Activated effector memory CD4-positive, alpha-beta T cell treated with Interleukin-2 at 50 U/mL for 16 hours (primary cell): ENCODE results near the gene MRPL20.
"Not testable (repeated sequence)": the region's sequence is repeated elsewhere in the genome, so short reads cannot be mapped to it uniquely, and the experiment has no call there.

Experiments
- DNase-seq: peaks from one replicate; pipeline ENCODE4 v3.0.0-alpha.2; 2020

The MRPL20 gene

DNA sequence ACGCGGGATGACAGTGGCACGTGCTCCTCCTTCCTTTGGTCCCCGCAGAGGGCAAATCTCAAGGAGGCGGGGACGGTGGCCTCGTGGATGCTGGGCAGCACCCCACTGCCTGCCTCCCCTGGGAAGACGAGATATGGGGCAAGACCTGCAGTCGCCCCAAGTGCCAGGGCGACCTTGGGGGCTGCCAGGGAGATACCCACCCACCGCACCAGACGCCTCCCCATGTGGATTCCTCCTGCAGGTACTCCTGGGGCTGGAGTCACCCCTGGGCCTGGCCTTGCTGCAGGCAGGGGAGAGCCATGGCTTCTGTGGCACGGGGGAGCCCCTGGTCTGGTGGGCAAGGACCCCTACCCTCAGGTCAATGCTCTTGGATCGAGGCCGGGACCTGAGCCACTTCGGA is 26.2 kb downstream of the MRPL20 start:
- no peak for DNase-seq

DNA sequence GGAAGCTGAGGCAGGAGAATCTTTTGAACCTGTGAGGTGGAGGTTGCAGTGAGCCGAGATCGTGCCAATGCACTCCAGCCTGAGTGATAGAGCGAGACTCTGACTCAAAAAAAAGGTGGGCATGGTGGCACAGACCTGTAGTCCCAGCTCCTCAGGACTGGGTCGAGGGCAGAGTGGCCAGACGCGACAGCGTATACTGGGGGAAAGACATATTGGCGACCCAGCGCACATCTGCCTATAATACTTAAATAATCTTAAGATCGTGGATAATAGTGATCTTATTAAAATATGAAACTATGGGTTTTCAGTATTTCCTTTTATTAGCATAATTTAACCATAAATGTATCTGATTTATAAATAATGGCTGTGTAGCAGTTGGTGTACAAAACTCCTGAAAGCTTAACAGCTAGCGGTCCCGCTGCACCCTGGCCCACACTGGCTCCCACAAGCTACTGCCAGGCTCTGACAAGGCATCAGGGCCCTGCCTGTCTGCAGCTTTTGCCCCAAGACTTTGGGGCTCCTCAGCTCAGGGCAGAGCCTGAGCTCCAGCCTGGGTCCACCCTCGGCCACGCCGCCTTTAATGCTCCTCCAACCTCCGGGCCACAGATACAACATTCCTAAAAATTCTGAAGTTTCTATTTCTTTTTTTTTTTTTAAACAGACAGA is 29.4 kb downstream of the MRPL20 start:
- no peak for DNase-seq

DNA sequence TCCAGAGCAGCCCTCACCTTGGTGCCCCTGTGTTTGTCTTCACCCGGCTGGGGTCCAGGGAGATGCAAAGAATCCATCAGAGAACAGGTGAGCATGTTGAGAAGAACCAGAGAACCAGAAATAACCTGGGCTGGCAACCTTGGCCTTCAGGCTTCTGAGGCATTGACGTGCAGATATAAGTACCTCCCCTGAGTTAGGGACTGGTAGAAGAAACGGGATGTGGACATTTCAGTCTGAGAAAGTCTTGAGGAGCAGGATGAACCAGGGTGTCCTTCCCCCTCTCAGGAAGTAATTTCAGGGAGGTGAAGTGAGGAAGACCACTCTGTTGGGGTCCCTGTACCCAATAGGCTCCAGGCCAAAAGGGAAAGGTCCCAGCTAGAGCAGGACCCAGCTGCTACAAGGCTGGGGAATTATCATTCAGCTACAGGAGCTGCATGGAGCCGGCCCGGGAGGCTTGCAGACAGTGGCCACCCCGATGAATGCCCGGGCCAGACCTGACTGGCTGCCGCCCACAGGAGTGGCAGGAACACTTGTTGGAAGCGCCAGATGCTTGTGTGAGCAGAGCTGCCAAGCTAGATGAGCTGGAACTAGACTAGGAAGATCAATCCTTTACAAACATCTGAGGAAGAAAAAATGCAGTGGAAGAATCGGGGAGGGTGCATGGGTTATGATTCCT is 30.4 kb downstream of the MRPL20 start:
- no peak for DNase-seq

DNA sequence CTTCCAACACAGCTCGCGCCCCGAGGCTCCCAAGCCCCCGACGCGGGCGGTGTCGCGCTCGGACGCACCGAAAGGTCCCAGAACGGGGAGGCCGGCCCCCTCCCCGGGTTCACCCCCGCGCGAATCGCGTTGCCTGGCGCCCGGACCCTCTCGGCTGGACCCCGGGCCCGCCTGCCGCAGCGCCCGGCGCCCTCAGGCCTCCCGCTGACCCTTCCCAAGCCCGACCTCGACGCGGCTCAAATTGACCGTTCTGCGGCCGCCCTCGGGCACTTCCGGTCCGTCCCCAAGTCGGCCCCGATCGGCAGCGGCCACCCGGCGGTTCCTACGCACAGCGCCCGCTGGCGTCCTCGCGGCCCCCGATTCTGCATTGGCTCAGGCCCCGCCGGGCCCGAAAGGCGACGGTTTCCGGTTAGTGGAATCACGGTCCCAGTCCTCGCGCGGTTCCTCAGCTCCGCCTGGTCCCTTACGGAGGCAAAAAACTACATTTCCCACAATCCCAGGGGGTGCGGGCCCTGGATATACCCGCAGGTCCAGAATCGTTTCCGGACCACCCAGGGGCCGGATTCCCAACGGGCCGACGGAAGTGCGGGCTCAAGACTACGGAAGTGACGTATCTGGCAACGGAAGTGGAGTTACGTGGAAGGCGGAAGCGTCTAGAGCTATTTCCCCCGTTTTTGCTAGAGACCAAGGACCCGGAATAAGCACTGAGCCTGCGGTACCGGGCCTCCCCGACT is 32.0 kb downstream of the MRPL20 start, which contains the start of gene AURKAIP1:
TSS of gene AURKAIP1 (minus strand) at position 279 of the 734 bp plus-strand sequence. CDS start 451 bp downstream, outside the sequence.
- DNase-seq, result peak; percentile 93

DNA sequence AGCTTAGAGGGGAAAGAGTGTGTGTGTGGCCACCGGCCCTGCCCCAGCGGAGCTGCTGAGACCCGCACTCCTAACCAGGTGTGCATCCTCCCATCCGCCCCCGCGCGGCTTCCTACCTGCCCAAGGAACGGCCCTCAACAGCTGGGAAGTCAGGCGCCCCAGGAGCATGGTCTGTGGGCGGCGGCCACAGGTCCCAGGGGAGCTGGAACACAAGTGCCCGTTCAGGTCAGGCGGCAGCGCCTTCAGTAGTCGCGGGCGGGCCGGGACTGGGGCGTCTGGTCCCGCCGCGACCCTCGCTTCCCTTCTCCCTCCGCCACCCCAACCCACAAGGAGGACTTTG is 32.5 kb downstream of the MRPL20 start:
- DNase-seq, result no peak

DNA sequence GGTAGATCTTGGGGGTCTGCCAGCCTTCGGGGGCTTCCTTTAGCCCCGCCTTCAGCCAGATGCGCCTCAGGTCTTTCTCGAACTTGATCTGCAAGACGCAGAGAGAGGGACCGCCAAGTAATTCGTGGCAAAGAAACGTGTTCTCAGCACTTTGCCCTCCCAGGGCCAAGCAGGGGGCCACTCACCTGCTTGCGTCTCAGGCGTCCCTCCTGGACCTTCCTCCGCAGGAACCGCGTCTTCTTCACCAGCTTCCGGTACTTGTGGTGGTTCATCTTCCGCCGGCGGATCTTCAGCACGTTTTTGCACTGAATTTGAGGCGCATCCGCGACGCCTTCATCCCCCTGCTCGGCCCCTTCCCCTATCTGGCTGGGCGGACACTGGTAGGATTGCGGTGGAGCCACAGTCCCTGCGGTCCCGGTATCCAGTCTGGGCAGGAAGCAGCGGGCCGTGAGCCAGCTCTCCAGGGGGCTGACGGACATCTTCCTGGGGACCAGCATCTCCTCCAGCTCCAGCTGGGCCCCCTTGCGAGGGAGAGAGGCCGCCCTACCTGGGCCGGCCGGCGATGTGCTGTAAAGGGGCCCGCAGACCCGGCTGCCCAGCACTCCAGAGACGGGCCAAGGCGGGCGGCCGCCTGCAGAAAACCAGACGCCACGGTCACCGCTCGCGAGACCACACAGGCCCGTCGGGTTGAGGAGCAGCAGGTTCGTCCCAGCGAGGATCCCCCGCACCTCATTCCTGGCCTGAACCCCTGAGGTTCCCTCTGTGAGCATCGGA is 33.1 kb downstream of the MRPL20 start:
- DNase-seq, result no peak

DNA sequence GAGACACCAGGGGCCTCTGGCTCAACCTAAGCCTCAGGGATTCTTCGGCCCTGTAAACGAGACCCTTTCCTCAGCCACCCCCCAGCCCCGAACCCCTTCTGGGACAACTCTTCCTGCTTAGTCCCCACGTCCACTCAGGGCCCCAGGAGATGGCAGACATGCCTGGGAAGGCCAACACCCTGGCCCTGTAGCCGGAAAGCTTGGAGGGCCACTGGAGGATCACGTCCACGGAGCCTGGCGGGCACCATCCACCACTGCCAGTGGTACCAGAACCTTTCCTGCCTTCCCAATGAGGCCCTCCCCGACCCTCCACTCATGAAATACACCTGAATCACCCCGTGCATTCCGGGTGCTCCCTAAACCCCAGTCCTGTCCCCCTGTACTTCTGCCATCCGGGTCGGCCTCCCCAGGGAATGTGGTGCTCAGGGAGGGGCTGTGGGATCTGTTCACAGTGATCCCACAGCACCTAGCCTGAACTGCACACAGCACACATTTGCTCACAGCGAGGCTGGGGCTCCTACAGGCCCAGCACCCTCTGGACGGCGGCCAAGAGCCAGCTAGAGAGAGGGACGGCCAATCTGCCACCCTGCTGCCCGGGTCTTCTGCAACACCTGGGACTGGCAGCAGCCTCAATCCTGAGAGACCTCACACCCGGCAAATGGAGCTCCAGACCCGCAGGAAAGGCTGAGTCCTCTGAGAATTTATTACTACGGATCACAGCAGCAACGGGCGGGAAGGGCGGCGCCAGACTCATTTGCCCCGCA is 33.9 kb downstream of the MRPL20 start:
- no peak for DNase-seq

DNA sequence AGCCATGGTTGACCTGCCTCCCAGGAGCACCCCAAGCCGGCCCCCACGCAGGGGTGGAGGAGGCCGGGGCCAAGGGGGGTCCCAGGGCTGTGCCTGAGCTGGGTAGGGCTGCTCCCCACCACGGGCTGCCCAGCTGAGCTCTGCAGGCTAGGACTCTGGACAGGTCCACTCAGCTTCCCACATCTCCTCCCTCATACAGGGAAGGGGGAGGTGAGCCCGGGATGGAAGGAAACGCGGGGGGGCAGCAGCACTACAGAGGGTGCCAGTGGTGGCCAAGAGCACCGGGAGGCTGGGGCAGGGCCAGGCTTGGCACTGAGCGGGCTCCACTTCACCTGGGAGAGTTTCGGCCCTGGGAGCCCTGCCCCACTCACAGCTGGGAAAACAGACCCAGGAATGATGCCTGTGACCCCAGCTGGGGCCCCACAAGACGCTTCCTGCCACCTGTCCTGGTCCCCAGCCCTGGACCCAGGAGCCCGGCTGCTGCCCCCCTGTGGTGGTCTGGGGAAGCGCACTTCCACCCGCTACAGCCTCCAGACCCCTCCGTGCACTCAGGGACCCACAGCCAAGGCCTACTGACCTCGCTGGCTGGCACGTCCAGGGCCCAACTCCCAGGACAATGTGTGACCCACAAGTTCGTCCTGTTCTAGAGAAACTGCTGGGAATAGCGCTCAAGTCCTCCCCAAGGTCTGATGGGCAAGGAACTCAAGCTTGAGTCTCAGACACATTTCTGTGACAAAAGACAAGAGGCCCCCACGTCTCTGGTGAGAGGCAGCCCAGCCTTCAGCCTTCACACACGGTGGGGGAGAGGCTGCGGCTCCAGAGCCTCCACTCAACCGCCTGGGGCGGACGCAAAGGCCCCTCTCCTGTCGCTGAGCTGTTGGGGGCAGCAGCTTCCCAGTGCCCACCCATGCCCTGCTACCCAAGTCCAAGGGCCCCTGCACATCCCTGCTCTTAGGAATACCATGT is 35.1 kb downstream of the MRPL20 start:
- peak; percentile 68 for DNase-seq

DNA sequence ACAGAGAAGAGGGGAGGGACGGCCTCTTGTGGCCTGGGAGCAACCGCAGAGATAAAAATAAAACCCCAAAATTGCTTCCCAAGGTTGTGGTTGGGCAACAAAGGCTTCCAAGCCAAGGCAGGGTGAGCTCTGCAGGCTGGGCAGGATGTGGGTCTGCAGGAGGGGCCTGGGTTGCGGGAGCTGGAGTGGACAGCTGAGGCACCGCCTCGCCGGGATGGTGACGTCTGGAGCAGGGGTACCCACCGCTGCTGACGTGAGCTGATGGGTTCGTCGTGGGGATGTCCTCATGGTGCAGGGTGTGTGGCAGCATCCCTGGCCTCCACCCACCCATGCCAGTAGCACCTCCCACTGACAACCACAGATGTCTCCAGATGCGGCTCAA is 35.7 kb downstream of the MRPL20 start:
- peak; percentile 46 for DNase-seq

DNA sequence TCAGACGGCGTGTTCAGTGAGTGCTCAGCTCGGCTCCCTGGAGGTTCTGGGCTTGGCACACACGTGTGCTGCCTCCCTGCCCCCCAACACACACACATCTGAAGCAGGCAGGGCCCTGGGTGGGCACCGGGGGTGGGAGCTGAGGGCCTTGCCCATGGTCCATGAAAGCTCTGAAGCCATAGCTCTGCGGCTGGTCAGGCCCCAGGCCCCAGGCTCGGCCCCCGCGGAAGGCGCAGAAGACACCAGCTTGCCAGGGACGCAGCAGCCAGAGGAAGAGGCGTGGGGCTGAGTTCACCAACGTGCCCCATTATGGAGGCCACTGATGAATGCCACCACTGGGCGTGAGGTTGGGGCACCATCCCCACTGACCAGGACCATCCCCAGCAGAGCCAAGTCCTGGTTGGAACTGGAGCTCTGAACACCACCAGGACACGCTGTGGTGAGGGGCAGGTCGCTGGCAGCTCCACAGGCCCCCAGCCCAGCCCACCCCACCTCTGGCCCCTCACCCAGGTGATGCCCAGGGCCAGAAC is 36.3 kb downstream of the MRPL20 start:
- no peak for DNase-seq

DNA sequence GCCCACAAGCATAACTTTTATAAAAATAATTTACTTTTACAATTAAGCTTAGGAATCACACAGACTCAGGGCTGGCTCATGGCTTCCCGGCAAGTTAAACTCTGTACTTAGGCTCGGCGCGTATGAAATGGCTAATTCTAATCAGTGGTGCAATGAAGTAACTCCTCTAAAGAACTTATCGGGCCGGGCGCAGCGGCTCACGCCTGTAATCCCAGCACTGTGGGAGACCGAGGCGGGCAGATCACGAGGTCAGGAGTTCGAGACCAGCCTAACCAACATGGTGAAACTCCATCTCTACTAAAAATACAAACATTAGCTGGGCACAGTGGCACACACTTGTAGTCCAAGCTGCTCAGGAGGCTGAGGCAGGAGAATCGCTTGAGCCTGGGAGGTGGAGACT is 37.0 kb downstream of the MRPL20 start:
- not testable (repeated sequence) for DNase-seq

DNA sequence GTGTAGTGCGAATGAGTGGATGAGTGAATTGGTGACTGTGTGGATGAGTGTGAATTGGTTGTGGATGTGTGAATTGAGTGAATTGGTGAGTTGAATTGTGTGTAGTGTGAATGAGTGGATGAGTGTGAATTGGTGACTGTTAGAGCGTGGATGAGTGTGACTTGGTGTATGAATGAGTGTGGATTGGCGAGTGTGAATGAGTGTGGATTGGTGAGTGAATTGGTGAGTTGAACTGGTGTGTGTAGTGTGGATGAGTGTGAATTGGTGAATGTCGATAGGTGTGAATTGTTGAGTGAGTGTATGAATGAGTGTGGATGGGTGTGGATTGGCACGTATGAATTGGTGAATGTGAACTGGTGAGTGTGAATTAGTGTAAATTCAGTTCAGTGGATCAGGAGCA is 39.8 kb downstream of the MRPL20 start:
- DNase-seq, result no peak

DNA sequence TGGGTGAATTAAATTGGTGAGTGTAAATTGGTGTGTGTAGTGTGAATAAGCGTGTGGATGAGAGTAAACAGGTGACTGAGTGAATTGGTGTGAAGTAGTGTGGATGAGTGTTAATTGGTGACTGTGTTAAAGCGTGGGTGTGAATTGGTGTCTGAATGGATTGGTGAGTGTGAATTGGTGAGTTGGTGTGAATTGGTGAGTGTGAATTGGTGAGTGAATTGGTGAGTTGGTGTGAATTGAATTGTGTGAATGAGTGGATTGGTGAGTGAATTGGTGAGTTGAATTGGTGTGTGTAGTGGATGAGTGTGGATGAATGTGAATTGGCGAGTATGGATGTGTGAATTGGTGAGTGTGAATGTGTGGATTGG is 40.4 kb downstream of the MRPL20 start:
- DNase-seq, result no peak

DNA sequence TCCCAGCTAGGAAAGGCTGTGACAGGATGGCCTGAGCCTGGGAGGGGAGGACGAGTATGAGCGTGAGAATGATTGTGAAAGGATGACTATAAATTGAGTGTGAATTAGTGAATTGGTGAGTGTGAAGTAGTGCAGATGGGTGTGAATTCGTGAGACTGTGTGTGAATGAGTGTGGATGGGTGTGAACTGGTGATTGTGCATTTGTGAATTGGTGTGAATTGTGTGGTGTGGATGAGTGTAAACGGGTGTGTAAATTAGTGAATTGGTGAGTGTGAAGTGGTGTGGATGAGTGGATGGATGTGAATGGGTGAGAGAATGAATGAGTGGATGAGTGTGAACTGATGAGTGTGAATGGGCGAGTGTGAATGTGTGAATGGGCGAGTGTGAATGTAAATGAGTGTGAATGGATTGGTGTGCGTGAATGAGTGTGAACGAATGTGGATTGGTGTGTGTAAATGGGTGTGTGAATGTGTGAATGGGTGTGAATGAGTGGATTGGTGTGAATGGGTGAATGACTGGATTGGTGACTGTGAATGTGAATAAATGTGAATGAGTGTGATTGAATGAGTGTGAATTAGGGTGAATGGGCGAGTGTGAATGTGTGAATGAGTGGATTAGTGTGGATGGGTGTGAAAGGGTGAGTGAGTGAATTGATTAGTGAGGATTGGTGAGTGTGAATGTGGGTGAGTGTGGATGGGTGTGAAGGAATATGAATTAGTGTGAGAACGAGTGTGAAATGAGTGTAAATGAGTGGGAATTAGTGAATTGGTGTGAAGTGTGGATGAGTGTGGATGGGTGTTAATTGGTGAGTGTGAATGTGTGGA is 41.0 kb downstream of the MRPL20 start:
- no peak for DNase-seq

DNA sequence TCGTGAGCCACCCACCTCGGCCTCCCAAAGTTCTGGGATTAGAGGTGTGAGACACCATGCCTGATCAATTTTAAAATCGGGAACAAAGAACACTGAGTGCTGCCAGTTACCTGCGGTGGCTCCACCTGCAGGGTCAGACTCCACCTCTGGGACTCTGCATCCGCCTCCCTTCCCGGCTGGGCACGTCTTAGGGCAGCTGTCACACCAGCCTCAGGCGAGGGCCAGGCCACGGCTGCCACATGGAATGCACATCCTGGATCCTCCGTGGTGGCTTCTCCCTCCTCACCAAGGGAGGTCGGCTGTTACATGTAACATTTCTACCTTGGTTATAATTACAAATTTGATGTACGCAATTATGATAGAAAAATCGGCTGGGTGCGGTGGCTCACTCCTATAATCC is 42.8 kb downstream of the MRPL20 start:
- DNase-seq, result no peak

DNA sequence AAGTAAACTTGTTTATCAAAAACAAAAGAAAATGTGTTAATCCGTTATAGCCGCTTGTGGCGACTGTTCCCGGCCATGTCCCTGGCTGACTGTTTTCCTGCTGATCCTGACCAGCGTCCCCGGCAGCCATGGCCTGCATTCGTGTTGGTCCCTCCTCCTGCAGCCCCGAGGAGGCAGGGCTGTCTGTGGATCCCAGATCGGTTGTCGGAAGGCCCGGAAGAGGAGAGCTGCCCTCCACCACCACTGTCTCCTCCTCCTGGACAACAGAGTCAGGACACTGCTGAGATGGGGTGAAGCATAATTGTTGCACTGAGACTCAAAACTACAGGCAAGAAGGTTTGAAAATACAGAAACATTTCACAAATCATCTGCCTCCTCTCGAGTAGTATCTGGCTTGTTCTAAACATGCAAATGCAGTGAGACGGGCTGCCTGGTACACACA is 45.1 kb downstream of the MRPL20 start:
- DNase-seq, result no peak

DNA sequence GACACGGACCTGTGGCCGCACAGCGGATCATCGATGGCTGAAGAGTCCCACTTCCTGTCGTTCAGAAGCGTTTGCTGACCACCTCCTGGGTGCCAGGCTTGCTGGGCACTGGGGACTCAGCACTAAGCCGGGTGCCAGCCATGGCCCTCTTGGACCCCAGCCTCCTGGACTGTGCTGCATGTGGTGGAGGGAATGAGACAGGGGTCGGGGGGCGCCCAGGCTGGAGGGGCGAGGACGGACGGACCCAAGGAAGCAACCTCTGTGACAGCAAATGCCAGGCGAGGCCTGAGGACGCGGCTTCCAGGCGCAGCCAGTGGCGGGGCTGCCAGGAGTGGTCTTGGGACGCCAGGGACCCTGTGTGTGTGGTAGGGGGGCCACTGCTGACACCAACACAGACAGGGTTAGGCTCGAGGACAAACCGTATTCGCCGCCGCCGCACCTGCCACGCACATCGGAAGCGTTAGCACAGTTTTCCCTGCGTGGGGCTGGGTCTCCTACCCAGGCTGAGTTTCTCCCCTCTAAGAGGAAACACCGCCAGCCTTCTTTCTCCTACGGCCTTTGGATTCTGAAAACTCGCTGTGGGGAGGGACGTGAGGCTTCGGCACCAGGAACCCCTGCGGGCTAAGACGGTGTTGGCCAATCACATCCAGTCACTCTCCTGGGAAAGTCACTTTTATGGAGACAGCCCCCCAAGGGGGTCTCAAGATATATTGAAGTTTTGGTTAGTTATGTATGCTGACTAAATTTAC is 45.7 kb downstream of the MRPL20 start:
- DNase-seq, result no peak

DNA sequence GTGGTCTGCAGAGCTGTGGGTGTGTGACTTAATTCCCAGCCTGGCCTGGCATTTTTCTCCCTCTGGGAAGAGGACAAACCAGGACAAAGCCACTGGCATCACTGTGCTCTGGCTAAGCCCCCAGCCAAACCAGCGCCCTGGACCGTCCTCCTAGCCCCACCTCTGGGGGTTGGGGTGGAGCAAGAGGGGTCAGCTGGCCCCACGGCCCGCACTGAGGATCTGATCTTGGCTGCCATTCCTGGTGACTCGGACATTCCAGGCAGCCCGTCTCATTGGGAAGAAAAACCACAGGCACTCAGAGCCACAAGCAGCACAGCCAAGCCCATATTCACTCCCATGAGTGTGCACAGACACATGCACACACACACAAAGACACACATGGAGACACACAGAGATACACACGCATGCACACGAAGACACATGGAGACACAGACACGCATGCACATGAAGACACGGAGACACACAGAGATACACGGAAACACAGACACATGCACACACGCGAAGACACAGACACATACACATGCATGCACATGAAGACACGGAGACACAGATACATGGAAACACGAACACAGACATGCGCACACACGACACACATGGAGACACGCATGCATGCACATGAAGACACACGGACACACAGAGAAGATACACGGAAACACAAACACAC is 46.5 kb downstream of the MRPL20 start:
- DNase-seq, result no peak
